Mesothelial cell of epicardium (in vitro differentiated cells): ENCODE data around the gene LRRC1. TPM values are rescaled to one million over a fixed set of nuclear protein-coding genes. Genes with fewer than 3 reads are reported as not detected.
A peak's percentile ranks its signal among the peaks of the same experiment; 100 is the strongest.

Experiments
- DNase-seq, 2 experiments: peaks; one replicate each; pipeline ENCODE4 v3.0.0; 2021; ENCODE audit warnings: low spot score in 2 of 2; ENCODE audit not compliant: unreplicated experiment in 2 of 2
- H3K27ac Mint-ChIP-seq: 2 replicates; pipeline ENCODE4 v1.8.0; 2021; ENCODE audit warnings: mixed read lengths
- H3K27me3 Mint-ChIP-seq: 2 replicates; pipeline ENCODE4 v1.8.0; 2021; ENCODE audit warnings: low read depth, mixed read lengths
- H3K36me3 Mint-ChIP-seq: 2 replicates; pipeline ENCODE4 v1.8.0; 2021; ENCODE audit warnings: mixed read lengths
- H3K4me1 Mint-ChIP-seq: 2 replicates; pipeline ENCODE4 v1.8.0; 2021; ENCODE audit warnings: mixed read lengths
- H3K4me3 Mint-ChIP-seq: 2 replicates; pipeline ENCODE4 v1.8.0; 2021; ENCODE audit warnings: mild to moderate bottlenecking, moderate library complexity, mixed read lengths
- H3K9me3 Mint-ChIP-seq: 2 replicates; pipeline ENCODE4 v1.8.0; 2021; ENCODE audit warnings: mixed read lengths
- CTCF ChIP-seq: fragments of 200-600 bp; sonication (generic); IDR thresholded peaks from one replicate; pipeline ENCODE4 v1.5.0; 2021; ENCODE audit warnings: antibody characterized with exemption; ENCODE audit not compliant: unreplicated experiment
- total RNA-seq: library from RNA; stranded (reverse); gene quantifications from 3 replicates; pipeline ENCODE4 v1.2.1, GENCODE V29; 2021

Gene LRRC1
- 26.1 to 30.4 TPM (median 27.0 TPM) in 3 replicates for total RNA-seq

DNA sequence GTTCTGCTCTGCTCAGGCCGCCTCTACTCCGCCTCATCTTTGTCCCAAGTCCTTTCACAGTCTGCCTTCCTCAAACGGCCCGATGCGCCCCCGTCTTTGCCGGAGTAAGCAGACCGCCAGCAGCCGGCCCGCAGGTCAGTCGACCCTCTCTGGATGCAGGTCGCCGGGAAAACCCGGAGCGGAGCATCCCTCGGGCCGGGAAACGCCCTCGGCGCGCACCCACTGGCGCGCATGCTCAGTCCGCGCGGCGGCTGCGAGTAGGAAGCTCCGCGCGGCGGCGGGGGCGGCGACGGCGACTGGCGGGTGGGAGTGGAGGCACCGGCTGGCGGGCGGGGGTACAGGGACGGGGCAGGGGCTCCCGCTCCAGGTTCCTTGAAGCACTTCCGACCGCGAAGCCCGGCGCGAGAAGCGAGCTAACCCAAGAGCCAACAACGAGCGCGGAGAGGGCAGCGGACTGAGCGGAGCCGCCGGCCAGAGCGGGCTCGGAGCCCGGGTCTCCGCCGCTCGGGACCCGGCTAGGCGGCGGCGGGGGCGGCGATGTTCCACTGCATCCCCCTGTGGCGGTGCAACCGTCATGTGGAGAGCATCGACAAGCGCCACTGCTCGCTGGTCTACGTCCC lies at the start of gene LRRC1:
Gene LRRC1 (plus strand): TSS at position 286 of the 620 bp plus-strand sequence. CDS start 252 bp downstream, at position 538.
- Mint-ChIP-seq H3K27me3 (no peaks in the 10 kb centered on the region), H3K4me1 (peaks cover 42% of the 10 kb centered on the region), H3K27ac (peak within 1 kb of the TSS; percentile 97), H3K9me3 (peaks cover 10% of the 10 kb centered on the region), H3K4me3 (peak within 1 kb of the TSS; percentile 93), H3K36me3 (peaks cover 6% of the 10 kb centered on the region)
- TF ChIP-seq CTCF = no peak
- DNase-seq = peak; percentile 90 to 97

DNA sequence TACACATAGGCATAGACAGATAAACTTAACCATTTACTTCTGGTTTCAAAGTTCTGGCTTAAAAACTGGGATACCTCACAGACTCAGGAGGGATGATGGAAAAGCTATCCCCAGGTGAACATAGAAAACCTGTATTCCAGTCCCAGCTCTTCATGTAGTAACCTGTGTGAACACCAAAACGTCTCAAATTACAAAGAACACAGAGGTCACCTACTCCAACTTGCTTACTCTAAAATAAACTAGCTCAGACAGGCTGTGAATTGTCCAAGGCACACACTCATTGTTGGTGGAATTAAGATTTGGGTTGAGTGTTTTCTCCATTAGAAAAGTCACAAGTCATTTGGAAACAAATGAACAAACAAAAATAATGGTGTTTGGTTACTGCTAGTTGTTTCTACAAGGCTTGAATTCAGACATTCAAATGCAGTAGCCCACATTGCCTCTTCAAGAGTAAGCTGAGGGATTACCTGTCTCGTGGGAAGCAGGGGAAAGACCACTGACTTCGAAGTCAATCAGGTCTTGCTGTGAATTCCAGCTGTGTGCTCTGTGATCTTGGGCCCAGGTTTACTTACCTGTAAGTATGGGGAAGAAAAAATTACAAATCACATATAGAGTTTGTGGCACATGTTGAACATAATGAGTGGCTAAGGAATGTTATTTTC lies 48.2 kb upstream of the LRRC1 start:
- Mint-ChIP-seq H3K27ac (peak overlapping the region; percentile 92), H3K4me3 (no peak overlapping the region), H3K9me3 (peaks cover 15% of the 10 kb centered on the region), H3K36me3 (peaks cover 17% of the 10 kb centered on the region), H3K4me1 (peaks cover 24% of the 10 kb centered on the region), H3K27me3 (no peaks in the 10 kb centered on the region)
- no peak for TF ChIP-seq CTCF
- DNase-seq = no peak

DNA sequence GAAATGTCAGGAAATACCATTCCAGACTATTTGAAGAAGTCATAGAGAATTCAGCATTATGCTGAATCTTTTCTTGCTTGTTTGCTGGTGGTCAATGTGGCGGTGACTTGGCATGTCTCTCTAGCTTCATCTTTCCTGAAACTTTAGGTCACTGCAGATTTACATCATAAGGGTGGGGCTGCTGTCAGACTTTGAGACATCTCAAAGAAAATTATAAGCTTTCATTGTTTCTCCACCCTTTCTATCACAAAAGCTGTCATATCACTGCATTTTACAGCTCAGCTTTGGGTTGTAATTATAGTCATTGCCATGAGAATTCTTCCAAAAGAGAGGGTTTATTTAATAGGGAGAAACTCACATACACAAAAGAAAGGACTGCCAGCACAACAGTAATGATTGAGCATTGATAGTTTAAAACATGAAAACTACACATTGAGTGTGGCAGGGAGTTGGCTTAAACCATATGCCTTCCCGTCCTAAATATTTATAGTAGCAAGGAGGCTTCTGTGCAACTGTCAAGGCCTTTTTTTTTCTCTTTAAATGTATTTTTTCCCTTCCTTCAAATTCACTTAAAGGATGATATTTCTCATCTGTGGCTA lies 44.7 kb upstream of the LRRC1 start:
- H3K36me3 Mint-ChIP-seq = peaks cover 10% of the 10 kb centered on the region
- no peak for DNase-seq
- peaks cover 9% of the 10 kb centered on the region for H3K9me3 Mint-ChIP-seq
- TF ChIP-seq CTCF = no peak
- no peaks in the 10 kb centered on the region for H3K27me3 Mint-ChIP-seq
- H3K4me3 Mint-ChIP-seq = no peak overlapping the region
- H3K27ac Mint-ChIP-seq = no peak overlapping the region
- H3K4me1 Mint-ChIP-seq = peaks cover 10% of the 10 kb centered on the region

GRCh38 chr6:53751417-53751816 lies 43.4 kb upstream of the LRRC1 start:
- TF ChIP-seq CTCF = no peak
- H3K4me3 Mint-ChIP-seq = no peak overlapping the region
- H3K4me1 Mint-ChIP-seq = peaks cover 9% of the 10 kb centered on the region
- H3K9me3 Mint-ChIP-seq = peaks cover 9% of the 10 kb centered on the region
- H3K36me3 Mint-ChIP-seq = peaks cover 10% of the 10 kb centered on the region
- no peak overlapping the region for H3K27ac Mint-ChIP-seq
- DNase-seq = no peak
- no peaks in the 10 kb centered on the region for H3K27me3 Mint-ChIP-seq

GRCh38 chr6:53752440-53752839 lies 42.4 kb upstream of the LRRC1 start:
- no peak overlapping the region for H3K27ac Mint-ChIP-seq
- peaks cover 9% of the 10 kb centered on the region for H3K9me3 Mint-ChIP-seq
- no peaks in the 10 kb centered on the region for H3K27me3 Mint-ChIP-seq
- H3K4me1 Mint-ChIP-seq = peaks cover 2% of the 10 kb centered on the region
- TF ChIP-seq CTCF = no peak
- no peak for DNase-seq
- H3K4me3 Mint-ChIP-seq = no peak overlapping the region
- H3K36me3 Mint-ChIP-seq = peaks cover 10% of the 10 kb centered on the region
